A673 (cell line): ENCODE data around the gene ZNF490. TPM values are rescaled to one million over a fixed set of nuclear protein-coding genes. Genes with fewer than 3 reads are reported as not detected.

ENCODE experiments used
- BruUV-seq: library from RNA; stranded (reverse); fragments of 400-500 nt; replicated peaks from 2 replicates; lab custom pipeline; 2021; lab: Mats Ljungman, UMichigan
- CTCF ChIA-PET: fragments of 300-600 bp; sonication (Branson Sonifier 250); formaldehyde crosslinking; loops from one replicate; lab custom pipeline; 2022; ENCODE audit warnings: antibody characterized with exemption; lab: Charles Lee
- POLR2A ChIA-PET: fragments of 300-600 bp; sonication (Branson Sonifier 250); formaldehyde crosslinking; loops from one replicate; lab custom pipeline; 2022; ENCODE audit warnings: antibody characterized with exemption; ENCODE audit not compliant: low non-redundant PET; lab: Charles Lee
- DNase-seq: peaks from one replicate; pipeline ENCODE4 v3.0.0-alpha.2; 2015; ENCODE audit warnings: low spot score
- H3K27ac ChIP-seq: fragments of 200-600 bp; sonication (generic); 2 replicates; pipeline ENCODE4 v1.5.1; 2016; ENCODE audit warnings: mixed run types, low read depth, mild to moderate bottlenecking, mixed read lengths, antibody characterized with exemption, low read length; ENCODE audit not compliant: poor library complexity, severe bottlenecking
- H3K27me3 ChIP-seq: fragments of 200-600 bp; sonication (generic); replicated peaks from 2 replicates; pipeline ENCODE4 v1.6.1; 2017; ENCODE audit warnings: mixed run types, low read depth, mild to moderate bottlenecking, mixed read lengths, antibody characterized with exemption, low read length; ENCODE audit not compliant: insufficient read depth, poor library complexity
- H3K36me3 ChIP-seq: fragments of 200-600 bp; sonication (generic); 2 replicates; pipeline ENCODE4 v1.6.1; 2016; ENCODE audit warnings: mixed run types, mild to moderate bottlenecking, mixed read lengths, antibody characterized with exemption, low read length; ENCODE audit not compliant: insufficient read depth, poor library complexity, severe bottlenecking
- H3K4me1 ChIP-seq: fragments of 200-600 bp; sonication (generic); 2 replicates; pipeline ENCODE4 v1.6.1; 2017; ENCODE audit warnings: mixed run types, mild to moderate bottlenecking, mixed read lengths, antibody characterized with exemption, low read length; ENCODE audit not compliant: insufficient read depth, poor library complexity, severe bottlenecking
- H3K4me3 ChIP-seq: fragments of 200-600 bp; sonication (generic); 2 replicates; pipeline ENCODE4 v1.5.1; 2016; ENCODE audit warnings: low read depth, mixed run types, mild to moderate bottlenecking, mixed read lengths, low read length; ENCODE audit not compliant: poor library complexity, severe bottlenecking
- H3K9me3 ChIP-seq: fragments of 200-600 bp; sonication (generic); 2 replicates; pipeline ENCODE4 v1.6.1; 2016; ENCODE audit warnings: mixed run types, low read depth, mild to moderate bottlenecking, mixed read lengths, antibody characterized with exemption, low read length; ENCODE audit not compliant: poor library complexity, severe bottlenecking
- CTCF ChIP-seq: fragments of 300-800, 200-600 bp; sonication (generic); conservative IDR thresholded peaks from 2 replicates; pipeline ENCODE4 v1.5.1; 2017; ENCODE audit warnings: low read depth, mild to moderate bottlenecking, antibody characterized with exemption, low read length, moderate library complexity, mixed read lengths
- EZH2 ChIP-seq: fragments of 200-600 bp; sonication (generic); IDR thresholded peaks from 2 replicates; pipeline ENCODE4 v1.6.1; 2017; ENCODE audit warnings: borderline replicate concordance, low read depth, mild to moderate bottlenecking, mixed read lengths, antibody characterized with exemption, low read length; ENCODE audit not compliant: poor library complexity, severe bottlenecking
- intact Hi-C: fragments of 100-400 bp; cut with micrococcal nuclease; formaldehyde crosslinking; loops from one replicate; pipeline ENCODE4 v1.10.0; 2022; ENCODE audit not compliant: unreplicated experiment
- total RNA-seq: library from RNA; stranded (reverse); gene quantifications from 2 replicates; pipeline ENCODE4 v1.2.3, GENCODE V29; 2021

The ZNF490 gene
- total RNA-seq, 1 experiment from 2014 or later = 7.7 TPM

GRCh38 chr19:12611361-12611699 is 717 bp upstream of the ZNF490 start:
- H3K4me3 ChIP-seq = peak overlapping the region; percentile 93
- peaks cover 29% of the 10 kb centered on the region for H3K36me3 ChIP-seq
- no peaks in the 10 kb centered on the region for H3K9me3 ChIP-seq
- no peaks in the 10 kb centered on the region for H3K4me1 ChIP-seq
- H3K27ac ChIP-seq = peak overlapping the region; percentile 94
- ChIA-PET CTCF (interaction anchor here (0.5 to 1.4 kb wide), 2 partner anchors 185 to 484 kb away, joined by 4 read pairs; no protein-coding TSS in a partner anchor), POLR2A (no interaction called here)
- no TSS peak for BruUV-seq
- intact Hi-C loops = no loop called here
- TF ChIP-seq CTCF = no peak
- TF ChIP-seq EZH2 = no peak
- H3K27me3 ChIP-seq = no peaks in the 10 kb centered on the region
- peak; percentile 86 for DNase-seq

DNA sequence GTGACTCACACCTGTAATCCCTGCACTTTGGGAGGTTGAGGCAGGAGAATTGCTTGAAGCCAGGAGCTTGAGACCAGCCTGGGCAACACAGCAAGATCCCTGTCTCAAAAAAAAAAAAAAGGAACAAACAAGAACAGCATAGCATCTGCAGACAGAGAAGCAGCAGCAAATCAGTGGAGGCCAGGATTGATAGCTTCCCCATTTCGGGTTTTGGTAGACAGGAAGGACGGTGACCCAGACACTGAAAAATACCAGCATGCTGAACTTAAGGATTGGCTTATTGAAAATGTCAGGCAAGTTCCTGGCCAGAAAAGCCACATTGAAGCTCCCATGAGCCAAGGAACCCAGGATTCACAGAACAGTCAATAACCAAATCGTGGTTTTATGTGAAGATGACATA is 3.0 kb downstream of the ZNF490 start:
- intact Hi-C loops = no loop called here
- CTCF ChIA-PET = no interaction called here
- POLR2A ChIA-PET = no interaction called here

GRCh38 chr19:12606796-12607195 is 3.8 kb downstream of the ZNF490 start:
- POLR2A ChIA-PET = no interaction called here
- Histone ChIP-seq H3K27me3 (no peaks in the 10 kb centered on the region), H3K9me3 (no peaks in the 10 kb centered on the region), H3K36me3 (peaks cover under 1% of the 10 kb centered on the region), H3K4me3 (no peak overlapping the region), H3K27ac (no peak overlapping the region), H3K4me1 (no peaks in the 10 kb centered on the region)
- no TSS peak for BruUV-seq
- CTCF ChIA-PET = no interaction called here
- DNase-seq = no peak
- TF ChIP-seq CTCF (no peak), EZH2 (no peak)
- intact Hi-C loops = no loop called here

More for the DNA sequence above, 3.0 kb downstream of the ZNF490 start:
- Histone ChIP-seq H3K9me3 (no peaks in the 10 kb centered on the region), H3K27me3 (no peaks in the 10 kb centered on the region), H3K4me1 (no peaks in the 10 kb centered on the region), H3K36me3 (peaks cover 8% of the 10 kb centered on the region), H3K27ac (no peak overlapping the region), H3K4me3 (no peak overlapping the region)
- no TSS peak for BruUV-seq
- TF ChIP-seq CTCF (no peak), EZH2 (no peak)
- no peak for DNase-seq
